ENCODE data around the gene CFAP46. TPM values are rescaled to one million over a fixed set of nuclear protein-coding genes. Genes with fewer than 3 reads are reported as not detected.

Gene CFAP46
- total RNA-seq, 6 experiments from 2014 or later = 0.31 to 1.4 (median 0.32) TPM; not detected in 1

DNA sequence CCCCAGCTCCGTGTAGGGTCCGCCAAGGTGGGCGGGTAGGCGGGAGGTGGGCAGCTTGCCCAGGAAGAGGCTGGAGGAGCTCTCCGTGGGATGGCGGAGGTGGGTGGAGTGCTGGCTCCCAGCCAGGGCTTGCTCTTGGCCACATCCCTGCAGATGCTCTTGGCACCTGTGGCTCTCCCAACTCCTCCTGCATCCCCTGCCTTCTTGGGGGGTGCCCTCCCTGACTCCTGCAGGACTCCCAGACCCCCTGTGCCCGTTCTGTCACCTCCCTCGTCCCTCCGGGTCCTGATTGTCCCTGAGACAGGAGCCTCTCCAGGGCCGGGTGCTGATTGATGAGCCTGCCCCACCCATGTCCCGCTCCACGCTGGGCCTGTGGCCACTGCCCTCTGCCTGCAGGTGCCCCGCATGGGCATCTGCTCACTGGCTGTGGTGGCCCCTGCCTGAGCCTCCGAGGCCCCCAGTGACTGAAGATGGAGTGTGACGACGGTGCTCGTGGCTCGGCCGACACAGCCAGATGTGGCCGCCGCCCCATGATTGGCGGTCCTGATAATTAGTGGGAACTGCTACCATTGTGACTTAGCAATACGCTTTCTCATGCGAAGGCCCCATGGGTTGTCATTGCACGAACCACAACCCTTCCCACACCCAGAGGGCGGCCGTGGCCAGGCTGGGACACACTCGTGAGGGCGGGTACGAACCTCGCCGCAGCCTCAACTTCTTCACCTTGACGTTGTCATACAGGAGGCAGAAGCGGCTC, 23.6 kb downstream of the CFAP46 start:
- TF ChIP-seq, protein P1, sequence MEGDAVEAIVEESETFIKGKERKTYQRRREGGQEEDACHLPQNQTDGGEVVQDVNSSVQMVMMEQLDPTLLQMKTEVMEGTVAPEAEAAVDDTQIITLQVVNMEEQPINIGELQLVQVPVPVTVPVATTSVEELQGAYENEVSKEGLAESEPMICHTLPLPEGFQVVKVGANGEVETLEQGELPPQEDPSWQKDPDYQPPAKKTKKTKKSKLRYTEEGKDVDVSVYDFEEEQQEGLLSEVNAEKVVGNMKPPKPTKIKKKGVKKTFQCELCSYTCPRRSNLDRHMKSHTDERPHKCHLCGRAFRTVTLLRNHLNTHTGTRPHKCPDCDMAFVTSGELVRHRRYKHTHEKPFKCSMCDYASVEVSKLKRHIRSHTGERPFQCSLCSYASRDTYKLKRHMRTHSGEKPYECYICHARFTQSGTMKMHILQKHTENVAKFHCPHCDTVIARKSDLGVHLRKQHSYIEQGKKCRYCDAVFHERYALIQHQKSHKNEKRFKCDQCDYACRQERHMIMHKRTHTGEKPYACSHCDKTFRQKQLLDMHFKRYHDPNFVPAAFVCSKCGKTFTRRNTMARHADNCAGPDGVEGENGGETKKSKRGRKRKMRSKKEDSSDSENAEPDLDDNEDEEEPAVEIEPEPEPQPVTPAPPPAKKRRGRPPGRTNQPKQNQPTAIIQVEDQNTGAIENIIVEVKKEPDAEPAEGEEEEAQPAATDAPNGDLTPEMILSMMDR (IDR thresholded peaks at IDR 0.05) = no peak
- H3K27ac Mint-ChIP-seq = no peak overlapping the region
- no peaks in the 10 kb centered on the region for H3K4me1 Mint-ChIP-seq (ENCODE audit: low read depth)
- no peaks in the 10 kb centered on the region for H3K36me3 Mint-ChIP-seq (ENCODE audit: low read depth)
- peaks cover 3% of the 10 kb centered on the region; the same call in 1 of the 2 replicates for H3K9me3 Mint-ChIP-seq
- DNase-seq = no peak
- H3K4me3 Mint-ChIP-seq = no peak overlapping the region
- H3K27me3 Mint-ChIP-seq (ENCODE audit: insufficient read depth) = peaks cover 3% of the 10 kb centered on the region; the same call in 1 of the 2 replicates

DNA sequence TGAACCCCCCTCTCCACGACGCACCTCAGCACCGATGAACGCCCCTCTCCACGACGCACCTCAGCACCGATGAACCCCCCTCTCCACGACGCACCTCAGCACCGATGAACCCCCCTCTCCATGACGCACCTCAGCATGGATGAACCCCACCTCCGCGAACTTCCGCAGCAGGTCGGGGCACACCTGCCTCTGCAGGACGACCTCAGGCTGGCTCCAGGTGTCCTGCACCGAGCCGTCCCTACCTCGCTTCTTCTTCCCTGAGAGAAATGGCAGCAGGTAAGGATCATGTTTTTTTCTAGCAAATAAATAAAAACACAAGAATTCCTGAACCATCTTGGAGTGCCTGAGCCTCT, 24.1 kb downstream of the CFAP46 start:
- Mint-ChIP-seq H3K36me3 (ENCODE audit: low read depth) (no peaks in the 10 kb centered on the region), H3K4me1 (ENCODE audit: low read depth) (no peaks in the 10 kb centered on the region), H3K27ac (no peak overlapping the region), H3K9me3 (peaks cover 3% of the 10 kb centered on the region; the same call in 1 of the 2 replicates), H3K4me3 (no peak overlapping the region), H3K27me3 (ENCODE audit: insufficient read depth) (peaks cover 3% of the 10 kb centered on the region)
- no peak for DNase-seq
- TF ChIP-seq, protein P1 (IDR thresholded peaks at IDR 0.05) = no peak

DNA sequence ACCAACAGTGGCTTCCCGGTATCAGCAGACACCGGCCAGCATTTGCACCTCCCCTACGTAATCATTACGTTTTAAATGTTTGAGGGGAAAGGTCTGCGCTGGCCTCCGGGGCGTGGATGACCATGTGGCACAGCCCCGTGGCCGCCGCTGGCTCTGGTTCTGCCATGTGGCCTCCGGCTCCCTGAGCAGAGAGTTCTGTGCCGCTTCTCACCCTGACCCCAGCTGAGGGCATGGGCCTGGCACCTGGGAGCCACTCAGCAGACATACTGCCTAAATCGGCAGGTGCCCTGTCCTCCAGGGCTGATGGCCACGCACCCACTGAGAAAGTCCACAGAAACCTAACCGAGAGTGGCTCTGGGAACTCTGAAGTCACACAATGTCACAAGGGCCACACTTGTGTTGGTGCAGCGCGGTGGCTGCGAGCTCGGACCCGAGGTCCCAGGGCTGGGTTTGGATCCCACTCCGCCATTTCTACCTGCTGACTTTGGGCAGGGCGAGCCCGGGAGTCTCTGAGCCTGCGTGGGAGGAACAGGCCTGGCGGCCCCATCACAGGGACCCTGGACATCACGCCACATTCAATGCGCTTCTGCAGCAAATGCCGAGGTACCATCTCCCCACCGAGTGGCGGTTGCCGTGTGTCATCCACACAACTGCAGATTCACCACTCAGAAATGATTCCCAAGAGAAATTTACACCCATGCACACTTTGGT, 25.3 kb downstream of the CFAP46 start:
- Mint-ChIP-seq H3K9me3 (peaks cover 3% of the 10 kb centered on the region; the same call in 1 of the 2 replicates), H3K27me3 (ENCODE audit: insufficient read depth) (peaks cover 3% of the 10 kb centered on the region), H3K4me1 (ENCODE audit: low read depth) (no peaks in the 10 kb centered on the region), H3K4me3 (no peak overlapping the region), H3K36me3 (ENCODE audit: low read depth) (no peaks in the 10 kb centered on the region), H3K27ac (no peak overlapping the region)
- TF ChIP-seq, protein P1 (IDR thresholded peaks at IDR 0.05) = no peak
- no peak for DNase-seq

DNA sequence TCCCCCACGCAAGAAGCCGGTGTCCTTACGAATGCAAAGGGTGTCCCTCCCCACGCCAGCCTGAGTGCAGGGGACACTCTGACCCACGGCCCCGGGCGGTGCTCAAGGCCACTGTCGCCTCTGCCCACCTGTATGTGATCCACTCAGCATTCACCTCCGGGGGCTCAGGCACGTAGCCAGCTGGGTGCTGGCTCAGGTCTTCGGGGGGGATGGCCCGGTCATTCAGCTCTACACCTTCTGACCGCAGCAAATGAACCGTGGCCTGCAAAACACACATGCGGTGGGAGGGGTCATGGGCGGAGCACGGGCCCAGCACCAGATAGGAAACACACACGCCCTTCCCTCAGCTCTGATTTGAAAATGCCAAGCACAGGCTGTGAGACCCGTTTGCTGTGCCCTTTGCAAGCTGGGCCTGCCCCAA, 25.9 kb downstream of the CFAP46 start:
- Mint-ChIP-seq H3K27ac (no peak overlapping the region), H3K9me3 (peaks cover 3% of the 10 kb centered on the region; the same call in 1 of the 2 replicates), H3K4me1 (ENCODE audit: low read depth) (no peaks in the 10 kb centered on the region), H3K27me3 (ENCODE audit: insufficient read depth) (peaks cover 5% of the 10 kb centered on the region), H3K36me3 (ENCODE audit: low read depth) (no peaks in the 10 kb centered on the region), H3K4me3 (no peak overlapping the region)
- TF ChIP-seq, protein P1 (IDR thresholded peaks at IDR 0.05) = no peak
- DNase-seq = no peak

DNA sequence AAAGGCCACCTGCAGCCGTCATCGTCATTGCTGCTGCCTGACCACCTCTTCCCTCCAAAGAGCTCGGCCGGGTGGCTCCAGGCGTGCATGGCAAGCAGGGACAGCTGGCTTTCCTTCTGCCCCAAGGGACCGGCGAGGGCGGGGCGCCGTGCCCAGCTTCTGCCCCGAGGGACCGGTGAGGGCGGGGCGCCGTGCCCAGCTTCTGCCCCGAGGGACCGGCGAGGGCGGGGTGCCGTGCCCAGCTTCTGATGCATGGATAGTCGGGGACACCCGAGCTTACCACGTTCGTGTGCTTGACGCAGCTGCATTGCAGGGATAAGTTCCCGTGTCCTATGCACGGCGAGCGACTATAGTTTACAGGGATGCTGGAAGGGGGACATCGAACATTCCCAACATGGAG, 27.0 kb downstream of the CFAP46 start:
- TF ChIP-seq, protein P1 (IDR thresholded peaks at IDR 0.05) = no peak
- Mint-ChIP-seq H3K27me3 (ENCODE audit: insufficient read depth) (peaks cover 11% of the 10 kb centered on the region), H3K9me3 (peaks cover 3% of the 10 kb centered on the region; the same call in 1 of the 2 replicates), H3K36me3 (ENCODE audit: low read depth) (no peaks in the 10 kb centered on the region), H3K4me1 (ENCODE audit: low read depth) (peaks cover 5% of the 10 kb centered on the region; the same call in 1 of the 2 replicates), H3K27ac (no peak overlapping the region), H3K4me3 (no peak overlapping the region)
- no peak for DNase-seq

All from HFFc6 (cell line).